C4-2B (cell line): Measurements from ENCODE around the gene HES5.

Experiments
- H3K27ac ChIP-seq: fragments of 450-650 bp; 2 replicates; pipeline ENCODE4 v1.5.1; 2017
- ZFX ChIP-seq: fragments of 450-650 bp; IDR thresholded peaks from 2 replicates; pipeline ENCODE4 v1.6.1; 2017
- TF ChIP-seq, protein P1 (sequence below): fragments of 450-650 bp; conservative IDR thresholded peaks from 2 replicates; pipeline ENCODE4 v1.5.1; 2017; ENCODE audit warnings: mild to moderate bottlenecking

The HES5 gene

GRCh38 chr1:2482588-2482987 lies 47.5 kb downstream of the HES5 start:
- peak overlapping the region; percentile 95 for H3K27ac ChIP-seq
- TF ChIP-seq, protein P1, sequence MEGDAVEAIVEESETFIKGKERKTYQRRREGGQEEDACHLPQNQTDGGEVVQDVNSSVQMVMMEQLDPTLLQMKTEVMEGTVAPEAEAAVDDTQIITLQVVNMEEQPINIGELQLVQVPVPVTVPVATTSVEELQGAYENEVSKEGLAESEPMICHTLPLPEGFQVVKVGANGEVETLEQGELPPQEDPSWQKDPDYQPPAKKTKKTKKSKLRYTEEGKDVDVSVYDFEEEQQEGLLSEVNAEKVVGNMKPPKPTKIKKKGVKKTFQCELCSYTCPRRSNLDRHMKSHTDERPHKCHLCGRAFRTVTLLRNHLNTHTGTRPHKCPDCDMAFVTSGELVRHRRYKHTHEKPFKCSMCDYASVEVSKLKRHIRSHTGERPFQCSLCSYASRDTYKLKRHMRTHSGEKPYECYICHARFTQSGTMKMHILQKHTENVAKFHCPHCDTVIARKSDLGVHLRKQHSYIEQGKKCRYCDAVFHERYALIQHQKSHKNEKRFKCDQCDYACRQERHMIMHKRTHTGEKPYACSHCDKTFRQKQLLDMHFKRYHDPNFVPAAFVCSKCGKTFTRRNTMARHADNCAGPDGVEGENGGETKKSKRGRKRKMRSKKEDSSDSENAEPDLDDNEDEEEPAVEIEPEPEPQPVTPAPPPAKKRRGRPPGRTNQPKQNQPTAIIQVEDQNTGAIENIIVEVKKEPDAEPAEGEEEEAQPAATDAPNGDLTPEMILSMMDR, result no peak
- no peak for TF ChIP-seq ZFX

DNA sequence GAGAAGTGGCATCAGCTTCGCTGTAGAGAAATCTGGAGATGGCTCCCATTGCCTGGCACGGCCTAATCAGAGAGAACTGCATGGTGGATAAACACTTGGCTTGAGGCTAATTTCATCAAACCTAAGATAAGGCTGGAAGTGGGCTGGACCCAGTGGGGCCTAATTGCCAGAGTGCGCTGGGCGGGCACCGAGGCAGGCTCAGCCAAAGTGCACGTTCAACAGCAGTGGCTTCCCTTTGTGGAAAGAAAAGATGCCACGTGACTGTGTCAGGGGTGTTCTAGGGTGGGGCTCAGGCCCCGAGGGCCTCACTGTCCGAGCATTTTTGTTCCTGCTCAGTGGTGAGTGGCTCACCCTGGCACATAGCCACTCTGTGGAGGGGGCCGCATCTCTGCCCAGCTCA lies 48.2 kb downstream of the HES5 start:
- H3K27ac ChIP-seq, result peak overlapping the region; percentile 95
- TF ChIP-seq, protein P1, result no peak
- no peak for TF ChIP-seq ZFX

DNA sequence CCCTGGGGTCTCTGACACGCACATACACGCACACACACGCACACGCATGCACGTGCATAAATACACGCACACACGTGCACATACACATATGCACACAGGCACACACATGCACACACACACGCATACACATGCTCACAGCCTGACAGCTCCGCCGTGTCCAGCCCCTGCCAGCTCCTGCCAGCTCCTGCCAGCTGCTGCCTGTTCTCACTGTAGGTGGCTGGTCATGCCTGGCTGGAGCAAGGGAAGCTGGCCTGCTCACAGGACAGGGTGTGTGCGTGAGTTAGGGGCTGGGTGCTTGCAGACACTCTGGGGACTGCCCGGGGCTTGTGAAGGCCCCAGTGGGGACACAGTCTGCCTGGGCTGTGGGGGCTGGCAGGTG lies 49.1 kb downstream of the HES5 start:
- TF ChIP-seq ZFX, result peak; percentile 77; the same call in 1 of the 2 replicates
- TF ChIP-seq, protein P1, result no peak
- H3K27ac ChIP-seq, result peak overlapping the region; percentile 95

DNA sequence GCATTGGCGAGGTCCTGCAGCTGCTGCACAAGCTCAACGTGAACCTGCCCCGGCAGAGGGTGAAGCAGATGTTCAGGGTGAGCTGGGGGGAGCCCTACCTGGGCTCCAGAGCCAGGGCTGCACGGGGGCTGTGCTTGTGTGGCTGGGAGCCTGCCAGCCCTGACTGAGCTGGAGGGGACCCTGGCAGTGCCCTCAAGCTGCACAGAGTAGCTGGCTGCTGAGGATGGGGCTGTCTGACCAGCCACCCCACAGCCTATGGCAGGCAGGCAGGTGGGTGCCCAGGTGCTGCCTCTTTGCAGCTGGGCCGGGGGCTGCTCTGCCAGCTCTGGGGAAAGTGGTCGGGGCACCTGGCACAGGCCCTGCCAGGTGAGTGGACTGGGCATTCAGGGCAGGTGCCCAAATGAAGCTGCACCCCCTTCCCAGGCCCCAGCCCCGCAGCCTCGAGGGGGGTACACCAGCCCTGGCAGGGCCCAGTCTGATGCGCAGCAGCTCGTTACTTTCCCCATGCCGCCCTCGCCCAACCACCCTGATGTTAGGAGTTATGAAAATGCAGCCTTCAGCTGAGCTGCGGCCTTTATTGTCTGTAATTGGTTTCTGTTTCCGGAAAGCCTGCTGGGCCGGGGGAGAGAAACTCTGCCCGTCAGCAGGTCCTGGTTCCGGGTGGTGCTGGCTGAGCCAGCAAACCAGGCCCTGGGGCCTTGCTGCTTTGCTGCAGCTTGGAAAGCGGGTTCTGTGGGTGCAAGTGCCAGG lies 49.7 kb downstream of the HES5 start:
- TF ChIP-seq, protein P1, result no peak
- peak; percentile 89 for TF ChIP-seq ZFX
- H3K27ac ChIP-seq, result peak overlapping the region; percentile 95

GRCh38 chr1:2479618-2480017 lies 50.4 kb downstream of the HES5 start:
- TF ChIP-seq ZFX, result no peak
- peak overlapping the region; percentile 95 for H3K27ac ChIP-seq

GRCh38 chr1:2479186-2479585 lies 50.9 kb downstream of the HES5 start:
- peak overlapping the region; percentile 95 for H3K27ac ChIP-seq
- no peak for TF ChIP-seq ZFX
- TF ChIP-seq, protein P1, result no peak
